ENCODE measurements around the gene MAGEA9.
"Not testable (repeated sequence)": the region's sequence is repeated elsewhere in the genome, so short reads cannot be mapped to it uniquely, and the experiment has no call there.

Gene MAGEA9

GRCh38 chrX:149781727-149782126 is at the start of gene MAGEA9:
MAGEA9 (plus strand) TSS chrX:149781930; CDS start chrX:149786211, 4,281 bp downstream.
- not testable (repeated sequence) for DNase-seq

- DNase-seq: not testable (repeated sequence)
Observed at GRCh38 chrX:149742269-149742668, 39.5 kb upstream of the MAGEA9 start.

- DNase-seq: not testable (repeated sequence)
Observed at GRCh38 chrX:149746390-149747007, 35.2 kb upstream of the MAGEA9 start.

GRCh38 chrX:149757206-149758067 is 24.3 kb upstream of the MAGEA9 start:
- no peak for DNase-seq

- DNase-seq: no peak
Observed at GRCh38 chrX:149758068-149758714, 23.5 kb upstream of the MAGEA9 start.

GRCh38 chrX:149758715-149759078 is 23.0 kb upstream of the MAGEA9 start:
- DNase-seq: not testable (repeated sequence)

- DNase-seq: no peak
Observed at GRCh38 chrX:149759824-149760223, 21.9 kb upstream of the MAGEA9 start.

GRCh38 chrX:149760965-149761364 is 20.8 kb upstream of the MAGEA9 start:
- no peak for DNase-seq

- not testable (repeated sequence) for DNase-seq
Observed at GRCh38 chrX:149761858-149762674, 19.7 kb upstream of the MAGEA9 start.

- no peak for DNase-seq
Observed at GRCh38 chrX:149762696-149763614, 18.8 kb upstream of the MAGEA9 start.

- not testable (repeated sequence) for DNase-seq
Observed at GRCh38 chrX:149770344-149770743, 11.4 kb upstream of the MAGEA9 start.

- not testable (repeated sequence) for DNase-seq
Observed at GRCh38 chrX:149773026-149773425, 8.7 kb upstream of the MAGEA9 start.

GRCh38 chrX:149773768-149774167 is 8.0 kb upstream of the MAGEA9 start, which contains the start of gene HSFX1:
HSFX1 (plus strand) TSS chrX:149774068; CDS start chrX:149774682, 614 bp downstream.
- DNase-seq: not testable (repeated sequence)

- DNase-seq: not testable (repeated sequence)
Observed at GRCh38 chrX:149777999-149778398, 3.7 kb upstream of the MAGEA9 start.

GRCh38 chrX:149795531-149795930 is 13.8 kb downstream of the MAGEA9 start:
- not testable (repeated sequence) for DNase-seq

GRCh38 chrX:149799095-149799714 is 17.5 kb downstream of the MAGEA9 start:
- no peak for DNase-seq

- no peak for DNase-seq
Observed at GRCh38 chrX:149799938-149800337, 18.2 kb downstream of the MAGEA9 start.

GRCh38 chrX:149803458-149804062 is 21.8 kb downstream of the MAGEA9 start:
- no peak for DNase-seq

GRCh38 chrX:149804102-149804501 is 22.4 kb downstream of the MAGEA9 start:
- DNase-seq: no peak

GRCh38 chrX:149807747-149808458 is 26.2 kb downstream of the MAGEA9 start:
- DNase-seq: no peak
